Hepatocyte (in vitro differentiated cells): ENCODE data around the gene FAM240A. TPM values are rescaled to one million over a fixed set of nuclear protein-coding genes. Genes with fewer than 3 reads are reported as not detected.
A peak's percentile ranks its signal among the peaks of the same experiment; 100 is the strongest.

Experiments
- DNase-seq: peaks from one replicate; pipeline ENCODE4 v3.0.0-alpha.2; 2016; ENCODE audit warnings: low spot score
- H2AFZ ChIP-seq: fragments of 200-600 bp; sonication (generic); 2 replicates; pipeline ENCODE4 v1.6.0; 2016; ENCODE audit warnings: antibody characterized with exemption, mild to moderate bottlenecking
- H3K27ac ChIP-seq: fragments of 200-600 bp; sonication (generic); 2 replicates; pipeline ENCODE4 v1.5.1; 2016; ENCODE audit warnings: mild to moderate bottlenecking
- H3K27me3 ChIP-seq: fragments of 200-600 bp; sonication (generic); 2 replicates; pipeline ENCODE4 v1.6.1; 2016
- H3K36me3 ChIP-seq: fragments of 200-600 bp; sonication (generic); replicated peaks from 2 replicates; pipeline ENCODE4 v1.5.1; 2016; ENCODE audit warnings: low read depth; ENCODE audit not compliant: insufficient read depth
- H3K4me1 ChIP-seq: fragments of 200-600 bp; sonication (generic); 2 replicates; pipeline ENCODE4 v1.5.1; 2016; ENCODE audit warnings: mild to moderate bottlenecking, moderate library complexity; ENCODE audit not compliant: insufficient read depth
- H3K4me2 ChIP-seq: fragments of 200-600 bp; sonication (generic); 2 replicates; pipeline ENCODE4 v1.6.0; 2016
- H3K4me3 ChIP-seq: fragments of 200-600 bp; sonication (generic); 2 replicates; pipeline ENCODE4 v1.5.1; 2016; ENCODE audit warnings: mild to moderate bottlenecking
- H3K79me2 ChIP-seq: fragments of 200-600 bp; sonication (generic); 2 replicates; pipeline ENCODE4 v1.6.0; 2017; ENCODE audit warnings: mild to moderate bottlenecking
- H3K9me2 ChIP-seq: fragments of 200-600 bp; sonication (generic); replicated peaks from 2 replicates; pipeline ENCODE4 v1.6.0; 2017; ENCODE audit warnings: mild to moderate bottlenecking; ENCODE audit not compliant: insufficient read depth
- H3K9me3 ChIP-seq: fragments of 200-600 bp; sonication (generic); 2 replicates; pipeline ENCODE4 v1.5.1; 2016; ENCODE audit warnings: low read depth, mild to moderate bottlenecking
- H4K20me1 ChIP-seq: fragments of 200-600 bp; sonication (generic); 2 replicates; pipeline ENCODE4 v1.6.0; 2016; ENCODE audit warnings: mild to moderate bottlenecking; ENCODE audit not compliant: insufficient read depth, poor library complexity, severe bottlenecking
- EZH2 ChIP-seq: fragments of 200-600 bp; sonication (generic); IDR thresholded peaks from 2 replicates; pipeline ENCODE4 v1.6.1; 2016; ENCODE audit warnings: antibody characterized with exemption, mild to moderate bottlenecking, borderline replicate concordance
- EZH2phosphoT487 ChIP-seq: fragments of 200-600 bp; sonication (generic); IDR thresholded peaks from one replicate; pipeline ENCODE4 v1.6.1; 2018; ENCODE audit warnings: antibody characterized with exemption, mild to moderate bottlenecking, low read depth, moderate library complexity; ENCODE audit not compliant: unreplicated experiment, severe bottlenecking
- WGBS: methylation state at CpG from one replicate; pipeline ENCODE4 v1.1.6; 2016; ENCODE audit warnings: low lambda C conversion rate; ENCODE audit errors: missing lambda C conversion rate; 5-methylcytosine and 5-hydroxymethylcytosine counted together
- polyA plus RNA-seq: library from polyadenylated mRNA; unstranded; fragments of >200 nt; fragmentation: Nextera tagmentation; extraction: Ambion mirVana; gene quantifications from 2 replicates; pipeline ENCODE4 v1.2.1, GENCODE V29; 2016
- total RNA-seq: library from RNA; depleted of rRNA; stranded (reverse); fragments of >200 nt; gene quantifications from 2 replicates; pipeline ENCODE4 v1.2.3, GENCODE V29; 2014
- TF ChIP-seq, protein P1 (sequence below): fragments of 200-600 bp; sonication (generic); IDR thresholded peaks from 2 replicates; pipeline ENCODE4 v1.5.1; 2016; ENCODE audit warnings: antibody characterized with exemption, mild to moderate bottlenecking; ENCODE audit not compliant: poor library complexity

FAM240A gene
- total and polyA plus RNA-seq, 2 experiments from 2014 or later = not detected

DNA sequence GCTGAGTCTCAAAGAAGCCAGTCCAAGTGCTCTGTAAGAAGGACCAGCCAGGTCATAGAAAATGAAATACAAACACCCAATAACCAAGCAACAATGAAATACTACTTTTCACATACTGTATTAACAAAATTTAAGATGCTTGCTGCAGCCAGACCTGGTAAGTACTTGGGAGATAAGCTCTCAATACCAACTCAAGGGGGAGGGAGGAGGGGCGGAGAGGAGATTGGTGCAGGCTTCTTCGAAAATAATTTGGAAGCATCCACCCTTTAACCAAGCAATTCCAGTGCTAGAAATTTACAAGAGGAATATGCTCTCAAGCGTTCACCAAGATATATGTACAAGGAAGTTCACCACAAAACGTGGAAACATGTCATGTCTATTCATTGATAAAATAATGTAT is 38.6 kb upstream of the FAM240A start:
- Histone ChIP-seq H2AFZ (no peak overlapping the region), H3K4me1 (peaks cover 20% of the 10 kb centered on the region), H3K4me2 (no peak overlapping the region), H3K9me3 (peaks cover 3% of the 10 kb centered on the region), H3K9me2 (no peaks in the 10 kb centered on the region), H3K4me3 (no peak overlapping the region), H3K27ac (peak overlapping the region; percentile 2), H3K79me2 (no peaks in the 10 kb centered on the region), H4K20me1 (no peaks in the 10 kb centered on the region), H3K36me3 (no peaks in the 10 kb centered on the region), H3K27me3 (peaks cover 19% of the 10 kb centered on the region)
- TF ChIP-seq EZH2phosphoT487 (no peak), EZH2 (no peak)
- TF ChIP-seq, protein P1, sequence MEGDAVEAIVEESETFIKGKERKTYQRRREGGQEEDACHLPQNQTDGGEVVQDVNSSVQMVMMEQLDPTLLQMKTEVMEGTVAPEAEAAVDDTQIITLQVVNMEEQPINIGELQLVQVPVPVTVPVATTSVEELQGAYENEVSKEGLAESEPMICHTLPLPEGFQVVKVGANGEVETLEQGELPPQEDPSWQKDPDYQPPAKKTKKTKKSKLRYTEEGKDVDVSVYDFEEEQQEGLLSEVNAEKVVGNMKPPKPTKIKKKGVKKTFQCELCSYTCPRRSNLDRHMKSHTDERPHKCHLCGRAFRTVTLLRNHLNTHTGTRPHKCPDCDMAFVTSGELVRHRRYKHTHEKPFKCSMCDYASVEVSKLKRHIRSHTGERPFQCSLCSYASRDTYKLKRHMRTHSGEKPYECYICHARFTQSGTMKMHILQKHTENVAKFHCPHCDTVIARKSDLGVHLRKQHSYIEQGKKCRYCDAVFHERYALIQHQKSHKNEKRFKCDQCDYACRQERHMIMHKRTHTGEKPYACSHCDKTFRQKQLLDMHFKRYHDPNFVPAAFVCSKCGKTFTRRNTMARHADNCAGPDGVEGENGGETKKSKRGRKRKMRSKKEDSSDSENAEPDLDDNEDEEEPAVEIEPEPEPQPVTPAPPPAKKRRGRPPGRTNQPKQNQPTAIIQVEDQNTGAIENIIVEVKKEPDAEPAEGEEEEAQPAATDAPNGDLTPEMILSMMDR = no peak
- 24% methylated on average over 4 of the region's 4 CpGs for WGBS
- no peak for DNase-seq

DNA sequence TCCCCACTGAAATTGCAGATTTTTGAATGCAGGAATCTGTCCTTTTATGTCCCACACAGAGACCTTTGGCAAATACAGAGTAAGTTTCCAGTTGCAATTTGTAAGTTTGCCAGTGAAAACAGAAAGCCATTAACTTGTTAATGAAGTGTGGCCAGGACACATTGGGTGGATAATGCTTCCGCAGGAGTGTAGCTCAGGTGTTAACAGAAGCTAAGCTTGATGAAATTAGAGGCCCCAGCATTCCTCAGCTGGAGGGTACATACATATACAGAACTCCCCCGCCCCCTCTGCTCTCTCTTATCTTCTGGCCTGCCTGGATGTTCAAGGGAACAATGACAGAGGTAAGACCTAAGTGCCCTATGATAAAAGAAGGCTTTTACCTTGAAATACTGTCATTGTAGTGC is 38.1 kb upstream of the FAM240A start:
- DNase-seq = peak; percentile 38
- H3K27me3 ChIP-seq = peaks cover 23% of the 10 kb centered on the region
- no peaks in the 10 kb centered on the region for H3K79me2 ChIP-seq
- H3K9me2 ChIP-seq = no peaks in the 10 kb centered on the region
- H3K36me3 ChIP-seq = no peaks in the 10 kb centered on the region
- no peak overlapping the region for H3K4me3 ChIP-seq
- H3K4me1 ChIP-seq = peaks cover 20% of the 10 kb centered on the region
- WGBS = 24% methylated on average over 2 of the region's 2 CpGs
- TF ChIP-seq EZH2phosphoT487 (no peak), EZH2 (no peak)
- TF ChIP-seq, protein P1 = no peak
- peak overlapping the region; percentile 2 for H3K27ac ChIP-seq
- H3K4me2 ChIP-seq = no peak overlapping the region
- no peaks in the 10 kb centered on the region for H4K20me1 ChIP-seq
- no peak overlapping the region for H2AFZ ChIP-seq
- peaks cover 3% of the 10 kb centered on the region for H3K9me3 ChIP-seq

DNA sequence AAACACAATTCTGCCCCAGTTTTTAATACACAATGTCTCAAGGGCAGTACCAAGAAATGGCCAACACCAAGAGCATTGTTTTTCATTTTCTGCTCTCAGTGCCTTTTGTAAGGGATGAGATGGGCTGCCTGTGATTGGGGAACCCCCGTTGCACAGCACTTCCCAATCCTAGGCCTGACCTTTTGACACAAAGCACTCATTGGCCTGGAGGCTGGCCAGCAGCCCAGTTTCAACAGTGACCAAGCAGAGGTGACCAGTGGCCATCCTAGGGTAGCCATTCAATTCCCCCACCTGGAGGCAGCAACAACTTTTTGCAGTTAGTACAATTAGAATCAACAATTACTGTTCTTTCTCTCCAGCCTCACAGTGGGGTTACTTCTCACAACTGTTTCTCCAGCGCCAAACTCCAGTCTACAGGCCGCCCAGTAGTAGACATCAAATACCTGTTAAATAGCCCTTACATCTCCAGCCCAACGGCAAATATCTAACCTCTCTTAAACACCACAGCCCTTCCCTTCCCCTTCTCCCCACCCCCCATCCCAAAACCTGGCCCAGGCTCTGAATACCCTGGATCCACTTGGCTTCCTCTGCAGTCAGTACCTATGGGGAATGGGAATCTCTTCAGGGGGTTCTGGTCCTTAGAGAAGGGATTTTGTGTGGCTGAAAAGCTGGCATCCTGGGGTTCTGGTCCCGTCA is 37.3 kb upstream of the FAM240A start:
- peaks cover 20% of the 10 kb centered on the region for H3K4me1 ChIP-seq
- no peak overlapping the region for H2AFZ ChIP-seq
- DNase-seq = no peak
- no peak overlapping the region for H3K4me2 ChIP-seq
- H3K36me3 ChIP-seq = no peaks in the 10 kb centered on the region
- no peaks in the 10 kb centered on the region for H3K79me2 ChIP-seq
- H3K27ac ChIP-seq = peak overlapping the region; percentile 2
- TF ChIP-seq EZH2 (no peak), EZH2phosphoT487 (no peak)
- TF ChIP-seq, protein P1 = no peak
- WGBS = 60% methylated on average over 5 of the region's 5 CpGs
- no peaks in the 10 kb centered on the region for H3K9me3 ChIP-seq
- no peak overlapping the region for H3K4me3 ChIP-seq
- H4K20me1 ChIP-seq = no peaks in the 10 kb centered on the region
- H3K9me2 ChIP-seq = no peaks in the 10 kb centered on the region
- peaks cover 25% of the 10 kb centered on the region for H3K27me3 ChIP-seq
